Activated T-helper 17 cell treated with anti-CD3 and anti-CD28 coated beads, Interleukin-2, amount 50 U/mL, for 72 hours (primary cell): ENCODE results near the gene MOB3A. TPM values are rescaled to one million over a fixed set of nuclear protein-coding genes. Genes with fewer than 3 reads are reported as not detected.
A peak's percentile ranks its signal among the peaks of the same experiment; 100 is the strongest.
"Not testable (repeated sequence)": the region's sequence is repeated elsewhere in the genome, so short reads cannot be mapped to it uniquely, and the experiment has no call there.

Experiments
- ATAC-seq: fragments of 150-1000 bp; cut with Tn5 transposase; replicated peaks from 2 replicates; pipeline ENCODE4 v1.10.0; 2021; ENCODE audit warnings: mild to moderate bottlenecking, moderate library complexity
- H3K27ac Mint-ChIP-seq: one replicate; pipeline ENCODE4 v1.8.0; 2022; ENCODE audit warnings: mixed read lengths
- H3K27me3 Mint-ChIP-seq: one replicate; pipeline ENCODE4 v1.8.0; 2022; ENCODE audit warnings: mixed read lengths
- H3K36me3 Mint-ChIP-seq: one replicate; pipeline ENCODE4 v1.8.0; 2022; ENCODE audit warnings: low read depth, mild to moderate bottlenecking, mixed read lengths
- H3K4me1 Mint-ChIP-seq: one replicate; pipeline ENCODE4 v1.8.0; 2022; ENCODE audit warnings: mixed read lengths
- H3K4me3 Mint-ChIP-seq: one replicate; pipeline ENCODE4 v1.8.0; 2022; ENCODE audit warnings: mild to moderate bottlenecking, mixed read lengths
- H3K9me3 Mint-ChIP-seq: one replicate; pipeline ENCODE4 v1.8.0; 2022; ENCODE audit warnings: mixed read lengths
- total RNA-seq, 2 donors: library from RNA; stranded (reverse); gene quantifications; one replicate each; pipeline ENCODE4 v1.2.3, GENCODE V29; 2022

Gene MOB3A
- total RNA-seq, 2 donors from 2014 or later: 271 to 387 TPM

GRCh38 chr19:2039089-2039958 is 56.8 kb downstream of the MOB3A start:
- Mint-ChIP-seq H3K4me1 (peaks cover 4% of the 10 kb centered on the region), H3K36me3 (peaks cover 54% of the 10 kb centered on the region), H3K9me3 (no peaks in the 10 kb centered on the region), H3K27ac (no peak overlapping the region), H3K4me3 (no peak overlapping the region), H3K27me3 (no peaks in the 10 kb centered on the region)
- ATAC-seq: no peak

- ATAC-seq: no peak
- H3K9me3 Mint-ChIP-seq: no peaks in the 10 kb centered on the region
- no peak overlapping the region for H3K27ac Mint-ChIP-seq
- no peaks in the 10 kb centered on the region for H3K27me3 Mint-ChIP-seq
- peaks cover 4% of the 10 kb centered on the region for H3K4me1 Mint-ChIP-seq
- peaks cover 46% of the 10 kb centered on the region for H3K36me3 Mint-ChIP-seq
- H3K4me3 Mint-ChIP-seq: no peak overlapping the region
Observed at GRCh38 chr19:2038284-2039088, 57.6 kb downstream of the MOB3A start.

GRCh38 chr19:2037651-2038255 is 58.4 kb downstream of the MOB3A start:
- Mint-ChIP-seq H3K27ac (no peak overlapping the region), H3K4me1 (peaks cover 9% of the 10 kb centered on the region), H3K27me3 (no peaks in the 10 kb centered on the region), H3K9me3 (no peaks in the 10 kb centered on the region), H3K36me3 (peaks cover 39% of the 10 kb centered on the region), H3K4me3 (no peak overlapping the region)
- no peak for ATAC-seq

DNA sequence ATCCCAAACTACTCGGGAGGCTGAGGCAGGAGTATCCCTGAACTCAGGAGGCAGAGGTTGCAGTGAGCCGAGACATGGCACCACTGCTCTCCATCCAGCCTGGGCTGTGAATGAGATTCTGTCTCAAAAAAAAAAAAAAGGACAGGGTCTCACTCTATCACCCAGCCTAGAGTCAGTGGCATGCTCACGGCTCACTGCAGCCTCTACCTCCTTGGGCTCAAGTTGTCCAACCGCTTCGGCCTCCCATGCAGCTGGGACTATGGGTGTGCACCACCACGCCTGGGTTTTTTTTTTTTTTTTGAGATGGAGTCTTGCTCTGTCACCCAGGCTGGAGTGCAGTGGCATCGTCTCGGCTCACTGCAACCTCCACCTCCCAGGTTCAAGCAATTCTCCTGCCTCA is 59.7 kb downstream of the MOB3A start:
- ATAC-seq: no peak
- Mint-ChIP-seq H3K4me1 (peaks cover 17% of the 10 kb centered on the region), H3K27ac (no peak overlapping the region), H3K36me3 (peaks cover 28% of the 10 kb centered on the region), H3K9me3 (no peaks in the 10 kb centered on the region), H3K27me3 (no peaks in the 10 kb centered on the region), H3K4me3 (no peak overlapping the region)

- Mint-ChIP-seq H3K4me3 (no peak overlapping the region), H3K36me3 (peaks cover 20% of the 10 kb centered on the region), H3K27me3 (no peaks in the 10 kb centered on the region), H3K27ac (no peak overlapping the region), H3K9me3 (no peaks in the 10 kb centered on the region), H3K4me1 (peaks cover 17% of the 10 kb centered on the region)
- no peak for ATAC-seq
Observed at GRCh38 chr19:2035590-2035991, 60.5 kb downstream of the MOB3A start.

- H3K27ac Mint-ChIP-seq: no peak overlapping the region
- H3K36me3 Mint-ChIP-seq: peaks cover 15% of the 10 kb centered on the region
- H3K4me3 Mint-ChIP-seq: no peak overlapping the region
Observed at GRCh38 chr19:2034729-2035589, 61.2 kb downstream of the MOB3A start.

DNA sequence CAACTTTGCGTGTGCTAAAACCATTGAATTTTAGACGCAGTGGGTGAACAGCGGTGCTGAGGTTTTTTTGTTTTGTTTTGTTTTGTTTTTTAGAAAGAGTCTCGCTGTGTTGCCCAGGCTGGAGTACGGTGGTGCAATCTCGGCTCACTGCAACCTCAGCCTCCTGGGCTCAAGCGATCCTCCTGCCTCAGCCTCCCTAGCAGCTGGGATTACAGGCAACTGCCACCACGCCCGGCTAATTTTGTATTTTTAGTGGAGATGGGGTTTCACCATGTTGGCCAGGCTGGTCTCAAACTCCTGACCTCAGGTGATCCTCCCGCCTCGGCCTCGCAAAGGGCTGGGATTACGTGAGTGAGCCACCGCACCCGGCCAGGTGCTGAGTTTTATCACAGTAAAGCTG is 61.9 kb downstream of the MOB3A start:
- H3K4me3 Mint-ChIP-seq: not testable (repeated sequence)

More at GRCh38 chr19:2034729-2035589, 61.2 kb downstream of the MOB3A start:
- Mint-ChIP-seq H3K27me3 (no peaks in the 10 kb centered on the region), H3K4me1 (peaks cover 17% of the 10 kb centered on the region), H3K9me3 (no peaks in the 10 kb centered on the region)
- peak; percentile 25 for ATAC-seq

GRCh38 chr19:2033825-2034159 is 62.3 kb downstream of the MOB3A start:
- H3K27me3 Mint-ChIP-seq: no peaks in the 10 kb centered on the region
- ATAC-seq: no peak
- peaks cover 7% of the 10 kb centered on the region for H3K36me3 Mint-ChIP-seq
- H3K4me3 Mint-ChIP-seq: no peak overlapping the region
- peaks cover 17% of the 10 kb centered on the region for H3K4me1 Mint-ChIP-seq
- H3K27ac Mint-ChIP-seq: no peak overlapping the region
- H3K9me3 Mint-ChIP-seq: no peaks in the 10 kb centered on the region

More for the DNA sequence above, 61.9 kb downstream of the MOB3A start:
- not testable (repeated sequence) for H3K27me3 Mint-ChIP-seq, ATAC-seq, H3K27ac Mint-ChIP-seq, H3K9me3 Mint-ChIP-seq
- Mint-ChIP-seq H3K4me1 (peaks cover 17% of the 10 kb centered on the region), H3K36me3 (peaks cover 11% of the 10 kb centered on the region)

GRCh38 chr19:2033115-2033824 is 62.9 kb downstream of the MOB3A start:
- Mint-ChIP-seq H3K27ac (peak overlapping the region; percentile 87), H3K36me3 (peaks cover 7% of the 10 kb centered on the region), H3K4me1 (peaks cover 17% of the 10 kb centered on the region), H3K27me3 (no peaks in the 10 kb centered on the region), H3K4me3 (peak overlapping the region; percentile 81), H3K9me3 (no peaks in the 10 kb centered on the region)
- no peak for ATAC-seq

DNA sequence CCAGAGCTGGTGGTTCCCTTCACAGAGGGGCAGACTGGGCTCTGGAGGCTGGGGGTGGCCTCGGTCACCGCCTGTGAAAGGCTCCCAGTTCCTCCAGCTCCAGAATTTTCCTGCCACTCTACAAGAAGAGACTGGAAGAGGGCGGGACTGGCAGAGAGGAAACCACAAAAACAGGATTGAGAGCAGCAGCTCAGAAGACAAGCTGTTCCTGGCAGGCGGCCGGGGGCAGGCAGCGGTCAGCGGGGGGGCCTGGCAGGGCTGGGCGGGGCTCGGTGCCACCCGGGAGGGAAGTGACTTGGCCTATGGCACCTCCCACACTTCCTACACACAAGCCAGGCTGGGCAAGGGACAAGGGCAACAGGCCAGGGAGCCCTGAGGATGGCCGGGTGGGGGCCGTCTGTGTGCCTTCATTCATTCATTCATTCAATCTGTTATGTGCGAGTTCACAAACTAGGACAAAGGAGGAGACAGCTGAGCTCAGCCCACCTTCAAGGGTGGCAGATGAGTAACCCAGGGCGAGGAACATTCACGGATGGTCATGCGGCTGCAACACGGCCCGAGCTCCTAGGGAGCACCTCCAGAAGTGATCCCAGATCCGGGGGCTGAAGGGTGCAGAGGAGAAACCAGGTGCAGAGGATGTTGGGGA is 63.7 kb downstream of the MOB3A start:
- Mint-ChIP-seq H3K9me3 (no peaks in the 10 kb centered on the region), H3K27ac (peak overlapping the region; percentile 87), H3K4me3 (peak overlapping the region; percentile 81), H3K27me3 (no peaks in the 10 kb centered on the region), H3K4me1 (peaks cover 17% of the 10 kb centered on the region), H3K36me3 (no peaks in the 10 kb centered on the region)
- peak; percentile 83 for ATAC-seq

GRCh38 chr19:2027361-2027760 is 68.8 kb downstream of the MOB3A start:
- H3K36me3 Mint-ChIP-seq: no peaks in the 10 kb centered on the region
- H3K4me1 Mint-ChIP-seq: peaks cover 4% of the 10 kb centered on the region
- no peak overlapping the region for H3K4me3 Mint-ChIP-seq
- H3K27ac Mint-ChIP-seq: no peak overlapping the region
- ATAC-seq: no peak
- no peaks in the 10 kb centered on the region for H3K9me3 Mint-ChIP-seq
- H3K27me3 Mint-ChIP-seq: no peaks in the 10 kb centered on the region

- no peaks in the 10 kb centered on the region for H3K9me3 Mint-ChIP-seq
- H3K27me3 Mint-ChIP-seq: no peaks in the 10 kb centered on the region
- ATAC-seq: no peak
- H3K4me3 Mint-ChIP-seq: no peak overlapping the region
- no peak overlapping the region for H3K27ac Mint-ChIP-seq
- H3K36me3 Mint-ChIP-seq: no peaks in the 10 kb centered on the region
- no peaks in the 10 kb centered on the region for H3K4me1 Mint-ChIP-seq
Observed at GRCh38 chr19:2026770-2027169, 69.4 kb downstream of the MOB3A start.

DNA sequence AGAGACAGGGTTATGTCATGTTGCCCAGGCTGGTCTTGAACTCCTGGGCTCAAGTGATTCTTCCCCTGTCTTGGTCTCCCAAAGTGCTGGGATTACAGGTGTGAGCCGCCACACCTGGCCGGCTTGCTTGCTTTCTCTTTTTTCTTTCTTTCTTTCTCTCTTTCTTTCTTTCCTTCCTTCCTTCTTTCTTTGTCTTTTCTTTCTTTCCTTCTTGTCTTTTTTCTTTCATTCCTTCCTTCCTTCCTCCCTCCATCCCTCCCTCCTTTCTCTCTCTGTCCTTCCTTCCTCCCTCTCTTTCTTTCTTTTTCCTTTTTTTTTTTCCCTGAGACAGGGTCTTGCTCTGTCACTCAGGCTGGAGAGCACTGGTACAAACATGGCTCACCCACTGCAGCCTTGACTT is 73.8 kb downstream of the MOB3A start:
- Mint-ChIP-seq H3K27me3 (no peaks in the 10 kb centered on the region), H3K27ac (no peak overlapping the region)
- ATAC-seq: no peak

More for the DNA sequence above, 73.8 kb downstream of the MOB3A start:
- Mint-ChIP-seq H3K9me3 (no peaks in the 10 kb centered on the region), H3K4me3 (no peak overlapping the region), H3K4me1 (peaks cover 4% of the 10 kb centered on the region), H3K36me3 (no peaks in the 10 kb centered on the region)
